HG02943 (cell line): ENCODE results near the gene EML6.

Source experiments
- ATAC-seq: cut with Tn5 transposase; IDR thresholded peaks from one replicate; pipeline ENCODE4 v1.9.1; 2021; ENCODE audit warnings: mild to moderate bottlenecking, low read depth, moderate library complexity; ENCODE audit not compliant: unreplicated experiment

The EML6 gene

GRCh38 chr2:54936766-54937165 lies 213.3 kb downstream of the EML6 start:
- ATAC-seq = no peak

GRCh38 chr2:54939446-54940118 lies 216.1 kb downstream of the EML6 start:
- no peak for ATAC-seq

- ATAC-seq = no peak
Observed at GRCh38 chr2:54940723-54941122, 217.3 kb downstream of the EML6 start.

GRCh38 chr2:54941248-54941984 lies 218.0 kb downstream of the EML6 start:
- no peak for ATAC-seq

GRCh38 chr2:54942373-54942772 lies 218.9 kb downstream of the EML6 start:
- no peak for ATAC-seq

GRCh38 chr2:54944724-54945326 lies 221.4 kb downstream of the EML6 start:
- no peak for ATAC-seq

GRCh38 chr2:54945391-54946219 lies 222.1 kb downstream of the EML6 start:
- no peak for ATAC-seq

- ATAC-seq = no peak
Observed at GRCh38 chr2:54946220-54946805, 222.9 kb downstream of the EML6 start.

GRCh38 chr2:54947136-54947535 lies 223.7 kb downstream of the EML6 start:
- no peak for ATAC-seq

GRCh38 chr2:54947646-54948045 lies 224.2 kb downstream of the EML6 start:
- no peak for ATAC-seq

- ATAC-seq = no peak
Observed at GRCh38 chr2:54948120-54948519, 224.7 kb downstream of the EML6 start.

GRCh38 chr2:54949431-54949830 lies 226.0 kb downstream of the EML6 start:
- ATAC-seq = no peak

GRCh38 chr2:54950811-54951210 lies 227.3 kb downstream of the EML6 start:
- ATAC-seq = no peak

- no peak for ATAC-seq
Observed at GRCh38 chr2:54952425-54952824, 229.0 kb downstream of the EML6 start.

- ATAC-seq = no peak
Observed at GRCh38 chr2:54952978-54953456, 229.6 kb downstream of the EML6 start.

GRCh38 chr2:54954158-54954557 lies 230.7 kb downstream of the EML6 start:
- no peak for ATAC-seq

GRCh38 chr2:54954705-54955357 lies 231.4 kb downstream of the EML6 start:
- ATAC-seq = no peak

GRCh38 chr2:54955358-54956110 lies 232.1 kb downstream of the EML6 start:
- ATAC-seq = no peak

- ATAC-seq = no peak
Observed at GRCh38 chr2:54956111-54956627, 232.7 kb downstream of the EML6 start.
